ENCODE data around the gene TRAK2. TPM values are rescaled to one million over a fixed set of nuclear protein-coding genes. Genes with fewer than 3 reads are reported as not detected.
"Not testable (repeated sequence)": the region's sequence is repeated elsewhere in the genome, so short reads cannot be mapped to it uniquely, and the experiment has no call there.

The TRAK2 gene
- polyA plus RNA-seq (2013, experiment 1 of 2): 9.4 TPM
- 9.4 TPM for polyA plus RNA-seq (2013, experiment 2 of 2)

- under 1% methylated on average over 78 of the region's 78 CpGs for WGBS
Observed at GRCh38 chr2:201451292-201452057, at the start of gene TRAK2, which contains the start of gene STRADB. TRAK2 (minus strand) TSS chr2:201451458; CDS start chr2:201420507, 30,951 bp downstream. STRADB (plus strand) TSS chr2:201451740; CDS start chr2:201454841, 3,101 bp downstream.

GRCh38 chr2:201500534-201500933 lies 49.3 kb upstream of the TRAK2 start:
- WGBS: 90% methylated on average over 3 of the region's 3 CpGs
- Histone ChIP-seq H3K4me3 (ENCODE audit: low read length) (no peak overlapping the region), H3K4me1 (ENCODE audit: insufficient read depth, low read length) (no peaks in the 10 kb centered on the region), H3K9ac (ENCODE audit: low read depth, low read length) (no peak overlapping the region), H3K27ac (ENCODE audit: low read depth, low read length) (no peak overlapping the region), H3K27me3 (ENCODE audit: insufficient read depth, low read length) (no peaks in the 10 kb centered on the region), H3K36me3 (ENCODE audit: insufficient read depth, low read length) (no peaks in the 10 kb centered on the region), H3K9me3 (ENCODE audit: insufficient read depth, low read depth, low read length) (peaks cover 4% of the 10 kb centered on the region; the same call in 1 of the 2 replicates)

More at GRCh38 chr2:201451292-201452057, at the start of gene TRAK2, which contains the start of gene STRADB:
- peaks cover 5% of the 10 kb centered on the region; the same call in 1 of the 2 replicates for H3K4me1 ChIP-seq (ENCODE audit: insufficient read depth, low read length)
- H3K27me3 ChIP-seq (ENCODE audit: insufficient read depth, low read length): no peaks in the 10 kb centered on the region
- H3K9ac ChIP-seq (ENCODE audit: low read depth, low read length): peak within 1 kb of the TSS; percentile 80
- no peaks in the 10 kb centered on the region for H3K9me3 ChIP-seq (ENCODE audit: insufficient read depth, low read depth, low read length)
- 0 out of 2 replicates have a peak, but pooled peaks cover 4% of the 10 kb centered on the region for H3K36me3 ChIP-seq (ENCODE audit: insufficient read depth, low read length)
- H3K27ac ChIP-seq (ENCODE audit: low read depth, low read length): peak within 1 kb of the TSS; percentile 76
- H3K4me3 ChIP-seq (ENCODE audit: low read length): peak within 1 kb of the TSS; percentile 99

- 80% methylated on average over 1 of the region's 1 CpG for WGBS
- H3K36me3 ChIP-seq (ENCODE audit: insufficient read depth, low read length): no peaks in the 10 kb centered on the region
- no peak overlapping the region for H3K9ac ChIP-seq (ENCODE audit: low read depth, low read length)
- no peak overlapping the region for H3K27ac ChIP-seq (ENCODE audit: low read depth, low read length)
- no peaks in the 10 kb centered on the region for H3K4me1 ChIP-seq (ENCODE audit: insufficient read depth, low read length)
- no peak overlapping the region for H3K4me3 ChIP-seq (ENCODE audit: low read length)
- H3K9me3 ChIP-seq (ENCODE audit: insufficient read depth, low read depth, low read length): no peaks in the 10 kb centered on the region
- H3K27me3 ChIP-seq (ENCODE audit: insufficient read depth, low read length): 0 out of 2 replicates have a peak, but pooled peaks cover 2% of the 10 kb centered on the region
Observed at GRCh38 chr2:201496785-201497184, 45.5 kb upstream of the TRAK2 start.

GRCh38 chr2:201490291-201490690 lies 39.0 kb upstream of the TRAK2 start:
- no peaks in the 10 kb centered on the region for H3K9me3 ChIP-seq (ENCODE audit: insufficient read depth, low read depth, low read length)
- no peaks in the 10 kb centered on the region for H3K36me3 ChIP-seq (ENCODE audit: insufficient read depth, low read length)
- H3K4me1 ChIP-seq (ENCODE audit: insufficient read depth, low read length): no peaks in the 10 kb centered on the region
- 92% methylated on average over 3 of the region's 4 CpGs for WGBS
- H3K27ac ChIP-seq (ENCODE audit: low read depth, low read length): no peak overlapping the region
- no peak overlapping the region for H3K9ac ChIP-seq (ENCODE audit: low read depth, low read length)
- no peak overlapping the region for H3K4me3 ChIP-seq (ENCODE audit: low read length)
- 0 out of 2 replicates have a peak, but pooled peaks cover 2% of the 10 kb centered on the region for H3K27me3 ChIP-seq (ENCODE audit: insufficient read depth, low read length)

GRCh38 chr2:201484805-201485204 lies 33.5 kb upstream of the TRAK2 start:
- H3K36me3 ChIP-seq (ENCODE audit: insufficient read depth, low read length): peaks cover 7% of the 10 kb centered on the region; the same call in 1 of the 2 replicates
- WGBS: 91% methylated on average over 4 of the region's 4 CpGs

GRCh38 chr2:201483758-201484157 lies 32.5 kb upstream of the TRAK2 start:
- peak overlapping the region; percentile 67 for H3K27ac ChIP-seq (ENCODE audit: low read depth, low read length)
- peaks cover 11% of the 10 kb centered on the region; the same call in 1 of the 2 replicates for H3K36me3 ChIP-seq (ENCODE audit: insufficient read depth, low read length)
- 82% methylated on average over 4 of the region's 4 CpGs for WGBS
- not testable (repeated sequence) for H3K9ac ChIP-seq (ENCODE audit: low read depth, low read length); H3K4me3 ChIP-seq (ENCODE audit: low read length); H3K9me3 ChIP-seq (ENCODE audit: insufficient read depth, low read depth, low read length); H3K27me3 ChIP-seq (ENCODE audit: insufficient read depth, low read length); H3K4me1 ChIP-seq (ENCODE audit: insufficient read depth, low read length)

More at GRCh38 chr2:201484805-201485204, 33.5 kb upstream of the TRAK2 start:
- no peak overlapping the region for H3K4me3 ChIP-seq (ENCODE audit: low read length)
- H3K4me1 ChIP-seq (ENCODE audit: insufficient read depth, low read length): no peaks in the 10 kb centered on the region
- H3K9ac ChIP-seq (ENCODE audit: low read depth, low read length): no peak overlapping the region
- no peaks in the 10 kb centered on the region for H3K9me3 ChIP-seq (ENCODE audit: insufficient read depth, low read depth, low read length)
- H3K27ac ChIP-seq (ENCODE audit: low read depth, low read length): no peak overlapping the region
- no peaks in the 10 kb centered on the region for H3K27me3 ChIP-seq (ENCODE audit: insufficient read depth, low read length)

- Histone ChIP-seq H3K27ac (ENCODE audit: low read depth, low read length) (peak overlapping the region; percentile 67), H3K4me3 (ENCODE audit: low read length) (no peak overlapping the region), H3K9ac (ENCODE audit: low read depth, low read length) (no peak overlapping the region), H3K4me1 (ENCODE audit: insufficient read depth, low read length) (no peaks in the 10 kb centered on the region), H3K36me3 (ENCODE audit: insufficient read depth, low read length) (peaks cover 11% of the 10 kb centered on the region; the same call in 1 of the 2 replicates), H3K9me3 (ENCODE audit: insufficient read depth, low read depth, low read length) (no peaks in the 10 kb centered on the region), H3K27me3 (ENCODE audit: insufficient read depth, low read length) (no peaks in the 10 kb centered on the region)
- 41% methylated on average over 1 of the region's 1 CpG for WGBS
Observed at GRCh38 chr2:201483342-201483741, 32.1 kb upstream of the TRAK2 start.

- no peaks in the 10 kb centered on the region for H3K27me3 ChIP-seq (ENCODE audit: insufficient read depth, low read length)
- WGBS: 91% methylated on average over 4 of the region's 4 CpGs
- no peak overlapping the region for H3K27ac ChIP-seq (ENCODE audit: low read depth, low read length)
Observed at GRCh38 chr2:201482543-201482942, 31.3 kb upstream of the TRAK2 start.

GRCh38 chr2:201472411-201472810 lies 21.2 kb upstream of the TRAK2 start:
- Histone ChIP-seq H3K4me1 (ENCODE audit: insufficient read depth, low read length) (peaks cover 8% of the 10 kb centered on the region; the same call in 1 of the 2 replicates), H3K9me3 (ENCODE audit: insufficient read depth, low read depth, low read length) (no peaks in the 10 kb centered on the region), H3K9ac (ENCODE audit: low read depth, low read length) (no peak overlapping the region), H3K36me3 (ENCODE audit: insufficient read depth, low read length) (peaks cover 34% of the 10 kb centered on the region), H3K27me3 (ENCODE audit: insufficient read depth, low read length) (no peaks in the 10 kb centered on the region), H3K4me3 (ENCODE audit: low read length) (no peak overlapping the region), H3K27ac (ENCODE audit: low read depth, low read length) (no peak overlapping the region)
- WGBS: 93% methylated on average over 3 of the region's 3 CpGs

More at GRCh38 chr2:201482543-201482942, 31.3 kb upstream of the TRAK2 start:
- Histone ChIP-seq H3K9me3 (ENCODE audit: insufficient read depth, low read depth, low read length) (no peaks in the 10 kb centered on the region), H3K9ac (ENCODE audit: low read depth, low read length) (no peak overlapping the region), H3K36me3 (ENCODE audit: insufficient read depth, low read length) (peaks cover 11% of the 10 kb centered on the region; the same call in 1 of the 2 replicates), H3K4me3 (ENCODE audit: low read length) (no peak overlapping the region), H3K4me1 (ENCODE audit: insufficient read depth, low read length) (no peaks in the 10 kb centered on the region)

GRCh38 chr2:201471732-201472393 lies 20.6 kb upstream of the TRAK2 start:
- Histone ChIP-seq H3K36me3 (ENCODE audit: insufficient read depth, low read length) (peaks cover 34% of the 10 kb centered on the region), H3K27ac (ENCODE audit: low read depth, low read length) (no peak overlapping the region), H3K4me1 (ENCODE audit: insufficient read depth, low read length) (peaks cover 8% of the 10 kb centered on the region; the same call in 1 of the 2 replicates), H3K4me3 (ENCODE audit: low read length) (no peak overlapping the region), H3K27me3 (ENCODE audit: insufficient read depth, low read length) (no peaks in the 10 kb centered on the region), H3K9me3 (ENCODE audit: insufficient read depth, low read depth, low read length) (no peaks in the 10 kb centered on the region), H3K9ac (ENCODE audit: low read depth, low read length) (no peak overlapping the region)
- WGBS: 80% methylated on average over 1 of the region's 3 CpGs
